Activated CD4-positive, alpha-beta memory T cell treated with anti-CD3 and anti-CD28 coated beads for 36 hours (primary cell): ENCODE data around the gene YES1. TPM values are rescaled to one million over a fixed set of nuclear protein-coding genes. Genes with fewer than 3 reads are reported as not detected.
"Not testable (repeated sequence)": the region's sequence is repeated elsewhere in the genome, so short reads cannot be mapped to it uniquely, and the experiment has no call there.

Experiments used
- CTCF ChIA-PET: fragments of 350-600 bp; sonication (Branson Sonifier 250); formaldehyde crosslinking; loops from one replicate; lab custom pipeline; 2021; ENCODE audit warnings: antibody characterized with exemption, inconsistent platforms; lab: Charles Lee
- POLR2A ChIA-PET: fragments of 350-600 bp; sonication (Branson Sonifier 250); formaldehyde crosslinking; loops from one replicate; lab custom pipeline; 2021; ENCODE audit warnings: antibody characterized with exemption; lab: Charles Lee
- DNase-seq: peaks from one replicate; pipeline ENCODE4 v3.0.0-alpha.2; 2020
- H3K27ac Mint-ChIP-seq: one replicate; pipeline ENCODE4 v1.8.0; 2021; ENCODE audit warnings: mixed read lengths
- H3K27me3 Mint-ChIP-seq: one replicate; pipeline ENCODE4 v1.8.0; 2021; ENCODE audit warnings: mixed read lengths
- H3K36me3 Mint-ChIP-seq: one replicate; pipeline ENCODE4 v1.8.0; 2021; ENCODE audit warnings: mixed read lengths
- H3K4me1 Mint-ChIP-seq: one replicate; pipeline ENCODE4 v1.8.0; 2021; ENCODE audit warnings: low read depth, mixed read lengths
- H3K4me3 Mint-ChIP-seq: one replicate; pipeline ENCODE4 v1.8.0; 2021; ENCODE audit warnings: mild to moderate bottlenecking, mixed read lengths
- H3K9me3 Mint-ChIP-seq: one replicate; pipeline ENCODE4 v1.8.0; 2021; ENCODE audit warnings: mixed read lengths
- intact Hi-C: fragments of 100-400 bp; cut with micrococcal nuclease; formaldehyde crosslinking; loops from one replicate; pipeline ENCODE4 v1.15.1; 2023
- total RNA-seq, 2 experiments: library from RNA; stranded (reverse); gene quantifications; one replicate each; pipeline ENCODE4 v1.2.3, GENCODE V29; 2021

Gene YES1
- total RNA-seq, 2 experiments from 2014 or later, result 14.2 to 17.0 TPM

- H3K27me3 Mint-ChIP-seq, result no peaks in the 10 kb centered on the region
- no peak overlapping the region for H3K27ac Mint-ChIP-seq
- H3K9me3 Mint-ChIP-seq, result no peaks in the 10 kb centered on the region
- CTCF ChIA-PET, result no interaction called here
- intact Hi-C loops, result no loop called here
- no peak for DNase-seq
- H3K4me1 Mint-ChIP-seq, result peaks cover 8% of the 10 kb centered on the region
- POLR2A ChIA-PET, result no interaction called here
- H3K36me3 Mint-ChIP-seq, result peaks cover 2% of the 10 kb centered on the region
- no peak overlapping the region for H3K4me3 Mint-ChIP-seq
Measured at GRCh38 chr18:778194-778927, 33.7 kb downstream of the YES1 start.

DNA sequence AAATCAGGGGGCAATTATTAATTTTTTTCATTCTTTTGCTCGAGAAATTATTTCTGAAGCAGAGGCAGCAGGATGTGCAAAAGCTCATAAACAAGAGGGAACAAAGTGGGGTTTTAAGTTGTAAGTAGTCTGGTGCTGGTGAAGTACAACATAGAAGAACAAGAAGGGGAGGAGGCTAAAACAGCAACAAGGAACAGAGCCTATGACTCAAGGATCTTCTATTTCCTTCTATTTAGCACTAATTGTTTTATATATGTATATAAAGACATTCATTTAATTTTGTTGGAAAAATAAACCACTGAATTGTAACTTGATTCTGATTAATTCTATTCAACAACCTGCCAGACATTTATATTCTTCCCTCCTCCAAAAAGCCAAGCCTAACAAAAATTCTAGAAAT lies 35.0 kb downstream of the YES1 start:
- Mint-ChIP-seq H3K9me3 (no peaks in the 10 kb centered on the region), H3K36me3 (peaks cover 2% of the 10 kb centered on the region), H3K27me3 (no peaks in the 10 kb centered on the region), H3K4me3 (no peak overlapping the region), H3K27ac (no peak overlapping the region), H3K4me1 (peaks cover 6% of the 10 kb centered on the region)
- CTCF ChIA-PET, result no interaction called here
- intact Hi-C loops, result no loop called here
- DNase-seq, result no peak
- POLR2A ChIA-PET, result no interaction called here

- H3K27ac Mint-ChIP-seq, H3K4me1 Mint-ChIP-seq, intact Hi-C loops, H3K27me3 Mint-ChIP-seq, H3K9me3 Mint-ChIP-seq, H3K4me3 Mint-ChIP-seq, DNase-seq, H3K36me3 Mint-ChIP-seq: not testable (repeated sequence)
- ChIA-PET POLR2A (interaction anchor here (0.7 kb wide), 1 partner anchor 50 kb away, joined by 3 read pairs; no protein-coding TSS in a partner anchor), CTCF (interaction anchor here (0.7 kb wide), 1 partner anchor 11 kb away, joined by 3 read pairs; no protein-coding TSS in a partner anchor)
Measured at GRCh38 chr18:776044-776443, 36.0 kb downstream of the YES1 start.

GRCh38 chr18:774811-775210 lies 37.2 kb downstream of the YES1 start:
- intact Hi-C loops, result no loop called here
- ChIA-PET POLR2A (no interaction called here), CTCF (no interaction called here)
- DNase-seq, result no peak
- H3K9me3 Mint-ChIP-seq, result no peaks in the 10 kb centered on the region
- H3K27ac Mint-ChIP-seq, result no peak overlapping the region
- no peaks in the 10 kb centered on the region for H3K27me3 Mint-ChIP-seq
- H3K36me3 Mint-ChIP-seq, result peaks cover 2% of the 10 kb centered on the region
- H3K4me3 Mint-ChIP-seq, result no peak overlapping the region
- H3K4me1 Mint-ChIP-seq, result no peaks in the 10 kb centered on the region

GRCh38 chr18:773980-774624 lies 37.9 kb downstream of the YES1 start:
- Mint-ChIP-seq H3K36me3 (peaks cover 2% of the 10 kb centered on the region), H3K27me3 (no peaks in the 10 kb centered on the region), H3K4me1 (no peaks in the 10 kb centered on the region), H3K27ac (no peak overlapping the region), H3K4me3 (no peak overlapping the region), H3K9me3 (no peaks in the 10 kb centered on the region)
- ChIA-PET CTCF (no interaction called here), POLR2A (no interaction called here)
- DNase-seq, result no peak
- intact Hi-C loops, result no loop called here

DNA sequence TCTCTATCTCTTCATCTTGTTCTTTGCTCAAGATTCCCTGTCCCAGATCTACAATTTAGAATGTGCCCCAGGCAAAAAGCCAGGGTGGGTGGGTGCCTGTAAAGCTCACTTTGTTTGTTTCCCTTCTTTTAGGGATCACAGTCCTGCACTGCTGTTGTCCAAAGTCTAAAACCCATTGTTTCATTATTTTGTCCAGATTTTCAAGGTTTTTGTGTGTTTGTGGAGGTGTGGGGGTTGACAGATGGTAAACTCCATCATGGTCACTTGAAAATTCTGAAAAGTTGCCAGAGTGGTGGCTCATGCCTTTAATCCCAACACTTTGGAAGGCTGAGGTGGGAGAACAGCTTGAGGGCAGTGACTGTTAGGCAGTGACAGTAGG lies 41.5 kb downstream of the YES1 start:
- DNase-seq, result no peak
- no peak overlapping the region for H3K27ac Mint-ChIP-seq
- intact Hi-C loops, result no loop called here
- no peaks in the 10 kb centered on the region for H3K36me3 Mint-ChIP-seq
- H3K9me3 Mint-ChIP-seq, result no peaks in the 10 kb centered on the region
- no peaks in the 10 kb centered on the region for H3K27me3 Mint-ChIP-seq
- POLR2A ChIA-PET, result no interaction called here
- no peaks in the 10 kb centered on the region for H3K4me1 Mint-ChIP-seq
- CTCF ChIA-PET, result interaction anchor here (1.6 kb wide), 1 partner anchor 60 kb away, joined by 5 read pairs; no protein-coding TSS in a partner anchor
- no peak overlapping the region for H3K4me3 Mint-ChIP-seq

DNA sequence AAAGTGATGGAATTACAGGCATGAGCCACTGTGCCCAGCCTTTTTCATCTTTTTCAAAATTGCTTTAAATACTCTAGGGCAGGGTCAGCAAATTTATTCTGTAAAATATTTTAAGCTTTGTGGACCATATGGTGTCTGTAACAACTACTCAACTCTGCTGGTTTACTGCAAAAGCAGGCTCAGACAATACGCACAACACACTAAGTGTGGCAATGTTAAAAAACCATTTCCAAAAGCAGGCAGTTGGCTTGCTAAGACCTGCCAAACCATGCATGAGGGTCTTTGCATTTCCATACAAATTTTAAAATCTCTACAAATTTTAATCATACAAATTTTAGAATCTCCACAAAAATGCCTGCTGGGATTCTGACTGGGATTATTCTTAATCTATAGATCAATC lies 44.1 kb downstream of the YES1 start:
- no peak for DNase-seq
- ChIA-PET CTCF (interaction anchor here (1.4 kb wide), 1 partner anchor 62 kb away, joined by 4 read pairs; no protein-coding TSS in a partner anchor), POLR2A (no interaction called here)
- H3K4me3 Mint-ChIP-seq, result no peak overlapping the region
- no peak overlapping the region for H3K27ac Mint-ChIP-seq
- intact Hi-C loops, result no loop called here
- no peaks in the 10 kb centered on the region for H3K36me3 Mint-ChIP-seq
- H3K27me3 Mint-ChIP-seq, result no peaks in the 10 kb centered on the region
- no peaks in the 10 kb centered on the region for H3K9me3 Mint-ChIP-seq
- H3K4me1 Mint-ChIP-seq, result no peaks in the 10 kb centered on the region

- H3K4me1 Mint-ChIP-seq, result no peaks in the 10 kb centered on the region
- H3K36me3 Mint-ChIP-seq, result no peaks in the 10 kb centered on the region
- H3K27me3 Mint-ChIP-seq, result no peaks in the 10 kb centered on the region
- intact Hi-C loops, result no loop called here
- ChIA-PET POLR2A (no interaction called here), CTCF (interaction anchor here (1.4 kb wide), 1 partner anchor 63 kb away, joined by 4 read pairs; no protein-coding TSS in a partner anchor)
- no peaks in the 10 kb centered on the region for H3K9me3 Mint-ChIP-seq
- H3K4me3 Mint-ChIP-seq, result no peak overlapping the region
- no peak for DNase-seq
- no peak overlapping the region for H3K27ac Mint-ChIP-seq
Measured at GRCh38 chr18:767084-767882, 44.8 kb downstream of the YES1 start.

DNA sequence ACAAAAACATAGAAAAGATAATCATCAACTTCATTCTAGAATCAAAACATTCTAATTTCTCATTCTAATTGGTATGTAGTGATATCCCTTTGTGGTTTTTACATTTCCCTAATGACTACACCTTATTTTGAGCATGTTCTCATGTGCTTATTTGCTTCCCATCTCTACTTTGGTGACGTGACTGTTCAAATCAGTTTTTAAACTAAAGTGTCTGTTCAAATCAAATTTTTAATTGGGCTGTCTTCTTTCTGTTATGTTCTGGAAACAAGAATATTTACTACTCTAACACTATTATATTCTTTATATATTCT lies 45.5 kb downstream of the YES1 start:
- H3K27ac Mint-ChIP-seq, result no peak overlapping the region
- H3K4me3 Mint-ChIP-seq, result no peak overlapping the region
- no peaks in the 10 kb centered on the region for H3K9me3 Mint-ChIP-seq
- no peaks in the 10 kb centered on the region for H3K36me3 Mint-ChIP-seq
- DNase-seq, result no peak
- intact Hi-C loops, result no loop called here
- POLR2A ChIA-PET, result no interaction called here
- H3K4me1 Mint-ChIP-seq, result peaks cover under 1% of the 10 kb centered on the region
- CTCF ChIA-PET, result no interaction called here
- no peaks in the 10 kb centered on the region for H3K27me3 Mint-ChIP-seq

GRCh38 chr18:765764-766549 lies 46.1 kb downstream of the YES1 start:
- H3K4me1 Mint-ChIP-seq, result peaks cover 2% of the 10 kb centered on the region
- ChIA-PET POLR2A (no interaction called here), CTCF (interaction anchor here (2.2 kb wide), 1 partner anchor 65 kb away, joined by 6 read pairs; no protein-coding TSS in a partner anchor)
- no peak overlapping the region for H3K27ac Mint-ChIP-seq
- DNase-seq, result no peak
- no peaks in the 10 kb centered on the region for H3K36me3 Mint-ChIP-seq
- no peaks in the 10 kb centered on the region for H3K9me3 Mint-ChIP-seq
- no peaks in the 10 kb centered on the region for H3K27me3 Mint-ChIP-seq
- intact Hi-C loops, result no loop called here
- H3K4me3 Mint-ChIP-seq, result no peak overlapping the region

GRCh38 chr18:759864-760263 lies 52.2 kb downstream of the YES1 start:
- H3K9me3 Mint-ChIP-seq, H3K27ac Mint-ChIP-seq, H3K27me3 Mint-ChIP-seq, H3K4me1 Mint-ChIP-seq, POLR2A ChIA-PET, H3K4me3 Mint-ChIP-seq, intact Hi-C loops, DNase-seq, H3K36me3 Mint-ChIP-seq: not testable (repeated sequence)
- CTCF ChIA-PET, result interaction anchor here (1.0 kb wide), 1 partner anchor 79 kb away, joined by 4 read pairs; no protein-coding TSS in a partner anchor
